Erythroblast (primary cell): Measurements from ENCODE around the gene PKM.

Source experiments
- GATA1 ChIP-seq: IDR thresholded peaks from 2 replicates; pipeline ENCODE4 v1.6.1; 2011; ENCODE audit warnings: low read depth, mild to moderate bottlenecking, control low read depth, low read length, moderate library complexity
- POLR2A ChIP-seq: IDR thresholded peaks from 2 replicates; pipeline ENCODE4 v1.6.1; 2011; ENCODE audit warnings: mild to moderate bottlenecking, low read length

- peak; percentile 25 for TF ChIP-seq POLR2A
- TF ChIP-seq GATA1, result no peak
These were observed at the start of gene PKM for GRCh38 chr15:72231066-72231832.
